ENCODE results near the gene RIN3. TPM values are rescaled to one million over a fixed set of nuclear protein-coding genes. Genes with fewer than 3 reads are reported as not detected.

The RIN3 gene
- total RNA-seq, result 4.1 and 4.5 TPM in 2 replicates

GRCh38 chr14:92513204-92513965, at the start of gene RIN3:
RIN3 (plus strand) TSS chr14:92513781; CDS start chr14:92513933, 152 bp downstream.

Other genes with a start within 250 kb of the RIN3 start
- under 0.01 TPM in 1 of 2 replicates, not detected in the other for gene SLC24A4, start 190.6 kb upstream of the RIN3 start, total RNA-seq
- 65.1 and 83.8 TPM in 2 replicates for gene LGMN, start 234.8 kb downstream of the RIN3 start, total RNA-seq